PFSK-1 (cell line): ENCODE measurements around the gene ARF4.

Experiments used
- FOXP2 ChIP-seq: optimal IDR thresholded peaks from 2 replicates; pipeline ENCODE3; 2011; ENCODE audit warnings: borderline replicate concordance, control low read depth, inconsistent platforms; ENCODE audit not compliant: insufficient read depth; ENCODE audit errors: extremely low read length, extremely low read depth
- POLR2AphosphoS5 ChIP-seq: IDR thresholded peaks from 2 replicates; pipeline ENCODE4 v1.6.1; 2012; ENCODE audit warnings: low read depth, mild to moderate bottlenecking, control low read depth, low read length, moderate library complexity
- SIN3A ChIP-seq: IDR thresholded peaks from 2 replicates; pipeline ENCODE4 v1.6.1; 2012; ENCODE audit warnings: mild to moderate bottlenecking, low read length, moderate library complexity, borderline replicate concordance; ENCODE audit not compliant: insufficient read depth
- TAF1 ChIP-seq: IDR thresholded peaks from 2 replicates; pipeline ENCODE4 v1.6.1; 2012; ENCODE audit warnings: low read length, control low read depth, borderline replicate concordance; ENCODE audit not compliant: insufficient read depth
- TF ChIP-seq, protein P1 (sequence below), 2 experiments: IDR thresholded peaks; 2 replicates each; pipeline versions ENCODE4 v1.6.1 to v1.8.0; 2011 to 2012; ENCODE audit warnings: low read depth in 2 of 2, low read length in 2 of 2, control low read depth in 1 of 2, inconsistent platforms in 1 of 2, mild to moderate bottlenecking in 1 of 2, moderate library complexity in 1 of 2; ENCODE audit not compliant: insufficient read depth in 1 of 2

DNA sequence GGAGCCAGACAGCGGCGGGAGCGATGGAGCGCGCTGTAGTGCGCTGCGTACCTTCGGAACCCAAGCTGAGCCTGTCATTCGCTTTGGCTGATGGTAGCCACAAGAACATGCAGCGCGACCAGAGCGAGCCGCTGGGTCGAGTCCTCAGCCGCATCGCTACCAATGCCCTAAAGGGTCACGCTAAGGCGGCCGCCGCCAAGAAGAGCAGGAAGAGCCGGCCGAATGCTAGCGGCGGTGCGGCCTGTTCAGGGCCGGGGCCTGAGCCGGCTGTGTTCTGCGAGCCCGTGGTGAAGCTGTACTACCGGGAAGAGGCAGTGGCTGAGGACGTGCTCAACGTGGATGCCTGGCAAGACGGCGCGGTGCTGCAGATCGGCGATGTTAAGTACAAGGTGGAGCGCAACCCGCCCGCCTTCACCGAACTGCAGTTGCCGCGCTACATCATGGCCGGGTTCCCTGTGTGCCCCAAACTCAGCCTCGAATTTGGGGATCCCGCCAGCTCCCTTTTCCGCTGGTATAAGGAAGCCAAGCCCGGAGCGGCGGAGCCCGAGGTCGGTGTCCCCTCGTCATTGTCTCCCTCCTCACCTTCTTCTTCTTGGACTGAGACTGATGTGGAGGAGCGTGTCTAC, 40.6 kb downstream of the ARF4 start:
- TF ChIP-seq TAF1 (no peak), POLR2AphosphoS5 (no peak; the same call in 1 of the 2 replicates), SIN3A (no peak), FOXP2 (no peak)
- TF ChIP-seq, protein P1, sequence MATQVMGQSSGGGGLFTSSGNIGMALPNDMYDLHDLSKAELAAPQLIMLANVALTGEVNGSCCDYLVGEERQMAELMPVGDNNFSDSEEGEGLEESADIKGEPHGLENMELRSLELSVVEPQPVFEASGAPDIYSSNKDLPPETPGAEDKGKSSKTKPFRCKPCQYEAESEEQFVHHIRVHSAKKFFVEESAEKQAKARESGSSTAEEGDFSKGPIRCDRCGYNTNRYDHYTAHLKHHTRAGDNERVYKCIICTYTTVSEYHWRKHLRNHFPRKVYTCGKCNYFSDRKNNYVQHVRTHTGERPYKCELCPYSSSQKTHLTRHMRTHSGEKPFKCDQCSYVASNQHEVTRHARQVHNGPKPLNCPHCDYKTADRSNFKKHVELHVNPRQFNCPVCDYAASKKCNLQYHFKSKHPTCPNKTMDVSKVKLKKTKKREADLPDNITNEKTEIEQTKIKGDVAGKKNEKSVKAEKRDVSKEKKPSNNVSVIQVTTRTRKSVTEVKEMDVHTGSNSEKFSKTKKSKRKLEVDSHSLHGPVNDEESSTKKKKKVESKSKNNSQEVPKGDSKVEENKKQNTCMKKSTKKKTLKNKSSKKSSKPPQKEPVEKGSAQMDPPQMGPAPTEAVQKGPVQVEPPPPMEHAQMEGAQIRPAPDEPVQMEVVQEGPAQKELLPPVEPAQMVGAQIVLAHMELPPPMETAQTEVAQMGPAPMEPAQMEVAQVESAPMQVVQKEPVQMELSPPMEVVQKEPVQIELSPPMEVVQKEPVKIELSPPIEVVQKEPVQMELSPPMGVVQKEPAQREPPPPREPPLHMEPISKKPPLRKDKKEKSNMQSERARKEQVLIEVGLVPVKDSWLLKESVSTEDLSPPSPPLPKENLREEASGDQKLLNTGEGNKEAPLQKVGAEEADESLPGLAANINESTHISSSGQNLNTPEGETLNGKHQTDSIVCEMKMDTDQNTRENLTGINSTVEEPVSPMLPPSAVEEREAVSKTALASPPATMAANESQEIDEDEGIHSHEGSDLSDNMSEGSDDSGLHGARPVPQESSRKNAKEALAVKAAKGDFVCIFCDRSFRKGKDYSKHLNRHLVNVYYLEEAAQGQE (IDR thresholded peaks at IDR 0.05; ENCODE audit: insufficient read depth in 1 of 2, low read depth in 2 of 2, low read length in 2 of 2), result no peak
